GM04504 (cell line): ENCODE data around the gene ARHGEF12.

ENCODE experiments used
- DNase-seq: peaks from one replicate; pipeline ENCODE4 v3.0.0-alpha.2; 2012; ENCODE audit warnings: low read depth

ARHGEF12 gene

GRCh38 chr11:120335908-120336640 is at the start of gene ARHGEF12:
Gene ARHGEF12, plus strand, starts transcription at chr11:120336413. Its CDS starts 831 bp downstream, at chr11:120337244.
- peak; percentile 94 for DNase-seq

- DNase-seq: no peak
These were observed 48.2 kb upstream of the ARHGEF12 start for GRCh38 chr11:120288021-120288420.

- no peak for DNase-seq
These were observed 46.8 kb upstream of the ARHGEF12 start for GRCh38 chr11:120289426-120289825.

- no peak for DNase-seq
These were observed 45.3 kb upstream of the ARHGEF12 start for GRCh38 chr11:120290956-120291355.

- no peak for DNase-seq
These were observed 43.0 kb upstream of the ARHGEF12 start for GRCh38 chr11:120293038-120293800.

- DNase-seq: no peak
These were observed 42.1 kb upstream of the ARHGEF12 start for GRCh38 chr11:120294096-120294495.

- no peak for DNase-seq
These were observed 41.1 kb upstream of the ARHGEF12 start for GRCh38 chr11:120295099-120295498.

GRCh38 chr11:120296554-120296953 is 39.7 kb upstream of the ARHGEF12 start:
- no peak for DNase-seq

- DNase-seq: no peak
These were observed 37.8 kb upstream of the ARHGEF12 start for GRCh38 chr11:120298461-120298860.

- DNase-seq: no peak
These were observed 34.0 kb upstream of the ARHGEF12 start for GRCh38 chr11:120302001-120302805.

GRCh38 chr11:120303004-120303637 is 33.1 kb upstream of the ARHGEF12 start:
- DNase-seq: peak; percentile 67

GRCh38 chr11:120304526-120304925 is 31.7 kb upstream of the ARHGEF12 start:
- DNase-seq: no peak

GRCh38 chr11:120305286-120305685 is 30.9 kb upstream of the ARHGEF12 start:
- no peak for DNase-seq

- DNase-seq: peak; percentile 82
These were observed 29.5 kb upstream of the ARHGEF12 start for GRCh38 chr11:120306519-120307242.

GRCh38 chr11:120307476-120307875 is 28.7 kb upstream of the ARHGEF12 start:
- no peak for DNase-seq

GRCh38 chr11:120308081-120308480 is 28.1 kb upstream of the ARHGEF12 start:
- no peak for DNase-seq

- DNase-seq: no peak
These were observed 25.3 kb upstream of the ARHGEF12 start for GRCh38 chr11:120310870-120311269.

GRCh38 chr11:120314861-120315260 is 21.4 kb upstream of the ARHGEF12 start:
- DNase-seq: no peak

- DNase-seq: no peak
These were observed 19.1 kb upstream of the ARHGEF12 start for GRCh38 chr11:120316880-120317688.

GRCh38 chr11:120317689-120318480 is 18.3 kb upstream of the ARHGEF12 start:
- DNase-seq: no peak
